B cell (primary cell): ENCODE data around the gene NBL1.

ENCODE experiments used
- CTCF ChIP-seq: fragments of 200-600 bp; IDR thresholded peaks from one replicate; pipeline ENCODE4 v1.8.0; 2022; ENCODE audit warnings: antibody characterized with exemption, mild to moderate bottlenecking
- EZH2 ChIP-seq: IDR thresholded peaks from 2 replicates; pipeline ENCODE4 v1.6.1; 2012; ENCODE audit warnings: borderline replicate concordance, low read depth, mild to moderate bottlenecking, moderate library complexity, low read length; ENCODE audit not compliant: insufficient read depth, poor library complexity, severe bottlenecking

GRCh38 chr1:19695772-19696171 lies 51.7 kb downstream of the NBL1 start:
- no peak for TF ChIP-seq CTCF
- no peak for TF ChIP-seq EZH2
